ENCODE data around the gene ZNF385B.

Gene ZNF385B
- long read RNA-seq, result 0 reads

GRCh38 chr2:179861416-179862067 lies at the start of gene ZNF385B:
Gene ZNF385B (minus strand): TSS chr2:179861612.
- Histone ChIP-seq H3K27me3 (ENCODE audit: insufficient read depth, poor library complexity, severe bottlenecking) (peaks cover 37% of the 10 kb centered on the region), H3K4me3 (replicated peaks; ENCODE audit: insufficient read depth, low read length) (no peak within 1 kb of the TSS), H3K27ac (replicated peaks) (no peak within 1 kb of the TSS)
- TF ChIP-seq REST (IDR thresholded peaks at IDR 0.05; ENCODE audit: insufficient replicate concordance, low read depth) (no peak), POLR2AphosphoS5 (IDR thresholded peaks at IDR 0.05; ENCODE audit: low read depth) (no peak), SPI1 (IDR thresholded peaks at IDR 0.05; ENCODE audit: borderline replicate concordance, low read depth) (no peak), GABPA (IDR thresholded peaks at IDR 0.05; ENCODE audit: low read depth) (no peak)
- TF ChIP-seq, protein P1, sequence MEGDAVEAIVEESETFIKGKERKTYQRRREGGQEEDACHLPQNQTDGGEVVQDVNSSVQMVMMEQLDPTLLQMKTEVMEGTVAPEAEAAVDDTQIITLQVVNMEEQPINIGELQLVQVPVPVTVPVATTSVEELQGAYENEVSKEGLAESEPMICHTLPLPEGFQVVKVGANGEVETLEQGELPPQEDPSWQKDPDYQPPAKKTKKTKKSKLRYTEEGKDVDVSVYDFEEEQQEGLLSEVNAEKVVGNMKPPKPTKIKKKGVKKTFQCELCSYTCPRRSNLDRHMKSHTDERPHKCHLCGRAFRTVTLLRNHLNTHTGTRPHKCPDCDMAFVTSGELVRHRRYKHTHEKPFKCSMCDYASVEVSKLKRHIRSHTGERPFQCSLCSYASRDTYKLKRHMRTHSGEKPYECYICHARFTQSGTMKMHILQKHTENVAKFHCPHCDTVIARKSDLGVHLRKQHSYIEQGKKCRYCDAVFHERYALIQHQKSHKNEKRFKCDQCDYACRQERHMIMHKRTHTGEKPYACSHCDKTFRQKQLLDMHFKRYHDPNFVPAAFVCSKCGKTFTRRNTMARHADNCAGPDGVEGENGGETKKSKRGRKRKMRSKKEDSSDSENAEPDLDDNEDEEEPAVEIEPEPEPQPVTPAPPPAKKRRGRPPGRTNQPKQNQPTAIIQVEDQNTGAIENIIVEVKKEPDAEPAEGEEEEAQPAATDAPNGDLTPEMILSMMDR (IDR thresholded peaks at IDR 0.05; ENCODE audit: insufficient read depth, low read length), result no peak
- no peak for DNase-seq (ENCODE audit: low read depth in 1 of 2, low spot score in 1 of 2)

GRCh38 chr2:179910735-179911113 lies 49.3 kb upstream of the ZNF385B start:
- no peak overlapping the region for H3K27ac ChIP-seq (replicated peaks)
- TF ChIP-seq, protein P1 (IDR thresholded peaks at IDR 0.05; ENCODE audit: insufficient read depth, low read length), result no peak
- no peak for TF ChIP-seq SPI1 (IDR thresholded peaks at IDR 0.05; ENCODE audit: borderline replicate concordance, low read depth)
- TF ChIP-seq REST (IDR thresholded peaks at IDR 0.05; ENCODE audit: insufficient replicate concordance, low read depth), result no peak
- TF ChIP-seq POLR2AphosphoS5 (IDR thresholded peaks at IDR 0.05; ENCODE audit: low read depth), result no peak
- no peak for TF ChIP-seq GABPA (IDR thresholded peaks at IDR 0.05; ENCODE audit: low read depth)
- DNase-seq (ENCODE audit: low read depth in 1 of 2, low spot score in 1 of 2), result no peak
- peaks cover 2% of the 10 kb centered on the region for H3K27me3 ChIP-seq (ENCODE audit: insufficient read depth, poor library complexity, severe bottlenecking)
- no peak overlapping the region for H3K4me3 ChIP-seq (replicated peaks; ENCODE audit: insufficient read depth, low read length)

GRCh38 chr2:179909845-179910734 lies 48.7 kb upstream of the ZNF385B start:
- no peak overlapping the region for H3K4me3 ChIP-seq (replicated peaks; ENCODE audit: insufficient read depth, low read length)

DNA sequence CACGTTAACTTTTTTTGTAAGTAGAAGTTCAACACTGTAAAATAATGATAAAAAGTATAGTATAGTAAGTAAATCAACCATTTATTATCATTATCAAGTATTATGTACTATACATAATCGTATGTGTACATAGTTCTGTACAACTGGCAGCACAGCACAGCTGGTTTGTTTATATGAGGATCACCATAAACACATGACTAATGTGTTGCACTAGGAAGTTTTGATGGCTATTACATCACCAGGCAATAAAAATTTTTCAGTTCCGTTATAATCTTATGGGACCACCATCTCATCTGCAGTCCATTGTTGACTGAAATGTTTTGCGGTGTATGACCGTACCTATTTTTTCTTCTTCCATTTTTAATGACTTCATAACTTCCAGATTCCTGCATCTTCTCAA lies 39.2 kb upstream of the ZNF385B start:
- no peak for TF ChIP-seq REST (IDR thresholded peaks at IDR 0.05; ENCODE audit: insufficient replicate concordance, low read depth)
- TF ChIP-seq SPI1 (IDR thresholded peaks at IDR 0.05; ENCODE audit: borderline replicate concordance, low read depth), result no peak
- TF ChIP-seq, protein P1 (IDR thresholded peaks at IDR 0.05; ENCODE audit: insufficient read depth, low read length), result no peak
- no peak for TF ChIP-seq GABPA (IDR thresholded peaks at IDR 0.05; ENCODE audit: low read depth)
- no peak for TF ChIP-seq POLR2AphosphoS5 (IDR thresholded peaks at IDR 0.05; ENCODE audit: low read depth)
- DNase-seq (ENCODE audit: low read depth in 1 of 2, low spot score in 1 of 2), result no peak

More at GRCh38 chr2:179909845-179910734, 48.7 kb upstream of the ZNF385B start:
- Histone ChIP-seq H3K27me3 (ENCODE audit: insufficient read depth, poor library complexity, severe bottlenecking) (peaks cover 2% of the 10 kb centered on the region), H3K27ac (replicated peaks) (no peak overlapping the region)
- TF ChIP-seq POLR2AphosphoS5 (IDR thresholded peaks at IDR 0.05; ENCODE audit: low read depth) (no peak), GABPA (IDR thresholded peaks at IDR 0.05; ENCODE audit: low read depth) (no peak)
- no peak for DNase-seq (ENCODE audit: low read depth in 1 of 2, low spot score in 1 of 2)

More for the DNA sequence above, 39.2 kb upstream of the ZNF385B start:
- H3K27ac ChIP-seq (replicated peaks), result no peak overlapping the region
- H3K4me3 ChIP-seq (replicated peaks; ENCODE audit: insufficient read depth, low read length), result no peak overlapping the region
- no peaks in the 10 kb centered on the region for H3K27me3 ChIP-seq (ENCODE audit: insufficient read depth, poor library complexity, severe bottlenecking)
